Fibroblast of the aortic adventitia (primary cell): ENCODE results near the gene SERTAD2. TPM values are rescaled to one million over a fixed set of nuclear protein-coding genes. Genes with fewer than 3 reads are reported as not detected.

Experiments
- DNase-seq: peaks from one replicate; pipeline ENCODE4 v3.0.0-alpha.2; 2010; ENCODE audit warnings: low read depth
- H3K4me3 ChIP-seq: 2 replicates; pipeline ENCODE4 v1.5.1; 2011; ENCODE audit warnings: low read depth, mild to moderate bottlenecking, control low read depth, low read length, moderate library complexity
- total RNA-seq: library from RNA; depleted of rRNA; stranded (reverse); fragments of >200 nt; gene quantifications from 2 replicates; pipeline ENCODE4 v1.2.3, GENCODE V29; 2012; ENCODE audit warnings: low replicate concordance
- TF ChIP-seq, protein P1 (sequence below): IDR thresholded peaks from 2 replicates; pipeline ENCODE4 v1.5.1; 2011; ENCODE audit warnings: mild to moderate bottlenecking, low read length, control low read depth, inconsistent platforms; ENCODE audit not compliant: insufficient read depth

SERTAD2 gene
- total RNA-seq, 1 donor, result 34.4 TPM

DNA sequence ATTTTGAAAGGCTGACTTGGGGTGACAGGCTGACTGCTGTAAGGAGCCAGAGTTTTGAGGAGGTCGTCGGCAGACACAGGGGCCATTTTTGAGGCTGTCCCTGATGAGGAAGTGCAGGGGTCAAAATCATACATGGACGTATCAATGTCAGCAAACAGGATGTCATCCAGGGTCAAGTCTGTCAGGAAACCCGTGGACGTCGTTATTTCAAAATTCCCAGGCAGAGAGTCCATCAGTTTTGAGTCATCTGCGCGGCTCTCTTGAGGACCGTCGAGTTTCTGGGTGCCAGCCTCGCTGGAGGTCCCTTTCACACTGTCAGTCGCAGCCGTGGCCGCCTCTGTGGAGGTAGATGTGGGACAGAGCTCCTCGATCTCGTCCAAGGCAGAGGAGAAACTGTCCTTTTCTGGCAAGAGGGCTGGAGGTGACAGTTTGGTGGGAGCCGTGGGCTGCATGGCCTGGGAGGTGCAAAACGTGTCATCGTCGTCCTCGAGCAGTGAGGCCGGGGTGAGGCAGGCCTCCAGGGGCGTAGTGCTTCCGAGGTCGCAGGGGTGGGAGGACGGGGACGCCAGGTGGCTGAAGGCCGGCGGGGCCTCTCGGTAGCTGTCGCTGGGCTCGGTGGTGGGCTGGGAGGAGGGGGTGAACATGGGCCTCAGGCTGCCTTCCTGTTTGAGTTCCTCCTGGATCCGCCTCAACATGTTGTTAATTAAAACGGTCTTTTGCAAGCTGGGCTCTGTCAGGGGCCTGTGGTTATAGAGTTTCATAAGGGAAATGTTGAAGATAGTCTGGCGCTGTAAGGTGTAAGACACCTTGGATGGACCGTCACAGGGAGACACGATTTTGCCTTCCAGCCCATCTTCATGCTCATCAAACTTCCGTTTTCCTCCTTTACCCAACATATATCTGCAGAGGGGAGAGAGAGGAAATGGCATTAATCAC lies 17.5 kb downstream of the SERTAD2 start:
- TF ChIP-seq, protein P1, sequence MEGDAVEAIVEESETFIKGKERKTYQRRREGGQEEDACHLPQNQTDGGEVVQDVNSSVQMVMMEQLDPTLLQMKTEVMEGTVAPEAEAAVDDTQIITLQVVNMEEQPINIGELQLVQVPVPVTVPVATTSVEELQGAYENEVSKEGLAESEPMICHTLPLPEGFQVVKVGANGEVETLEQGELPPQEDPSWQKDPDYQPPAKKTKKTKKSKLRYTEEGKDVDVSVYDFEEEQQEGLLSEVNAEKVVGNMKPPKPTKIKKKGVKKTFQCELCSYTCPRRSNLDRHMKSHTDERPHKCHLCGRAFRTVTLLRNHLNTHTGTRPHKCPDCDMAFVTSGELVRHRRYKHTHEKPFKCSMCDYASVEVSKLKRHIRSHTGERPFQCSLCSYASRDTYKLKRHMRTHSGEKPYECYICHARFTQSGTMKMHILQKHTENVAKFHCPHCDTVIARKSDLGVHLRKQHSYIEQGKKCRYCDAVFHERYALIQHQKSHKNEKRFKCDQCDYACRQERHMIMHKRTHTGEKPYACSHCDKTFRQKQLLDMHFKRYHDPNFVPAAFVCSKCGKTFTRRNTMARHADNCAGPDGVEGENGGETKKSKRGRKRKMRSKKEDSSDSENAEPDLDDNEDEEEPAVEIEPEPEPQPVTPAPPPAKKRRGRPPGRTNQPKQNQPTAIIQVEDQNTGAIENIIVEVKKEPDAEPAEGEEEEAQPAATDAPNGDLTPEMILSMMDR, result no peak
- H3K4me3 ChIP-seq, result no peak overlapping the region
- no peak for DNase-seq

DNA sequence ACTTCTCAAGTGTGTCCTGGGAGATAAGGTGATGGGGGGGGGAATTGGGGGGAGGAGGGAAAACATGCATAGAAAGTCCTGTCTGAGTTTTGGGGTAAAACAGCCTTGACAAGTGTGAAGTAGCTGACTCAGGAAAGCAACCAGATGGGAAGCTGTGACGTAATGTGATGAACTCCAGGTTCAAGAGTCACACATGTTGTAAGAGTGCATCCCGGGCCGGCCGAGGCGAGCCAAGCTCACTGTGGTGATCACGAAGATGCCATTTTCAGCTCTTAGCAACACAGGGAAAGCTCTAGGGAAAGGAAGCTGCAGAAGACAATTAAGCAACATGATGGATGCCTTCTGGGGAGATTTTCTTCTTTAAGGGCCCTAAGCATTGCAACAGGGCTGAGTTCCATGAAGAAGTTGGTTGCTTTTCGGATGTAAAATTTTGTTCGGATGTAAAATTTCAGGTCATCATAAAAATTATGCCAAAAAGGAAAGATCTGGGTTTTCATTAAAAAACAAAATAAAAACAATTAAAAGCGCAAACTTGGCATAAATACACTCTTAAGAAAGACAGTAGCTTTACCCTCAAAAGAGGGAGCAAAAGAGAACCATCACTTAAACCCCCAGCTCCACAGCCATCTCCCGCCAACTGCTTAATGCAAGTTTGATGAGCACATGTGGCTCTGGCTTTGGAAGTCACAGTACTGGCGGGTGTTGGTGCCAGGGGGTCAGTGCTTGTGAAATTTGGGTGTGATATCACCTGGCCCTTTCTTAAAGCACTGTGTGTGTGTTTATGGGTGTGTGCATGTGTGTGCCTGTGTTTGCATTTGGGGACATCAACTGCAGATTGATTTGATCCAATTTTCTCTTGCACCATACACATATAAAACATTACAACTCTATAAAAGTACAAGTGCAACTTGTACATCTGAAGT lies 19.1 kb downstream of the SERTAD2 start:
- TF ChIP-seq, protein P1, result no peak
- DNase-seq, result no peak
- H3K4me3 ChIP-seq, result no peak overlapping the region

DNA sequence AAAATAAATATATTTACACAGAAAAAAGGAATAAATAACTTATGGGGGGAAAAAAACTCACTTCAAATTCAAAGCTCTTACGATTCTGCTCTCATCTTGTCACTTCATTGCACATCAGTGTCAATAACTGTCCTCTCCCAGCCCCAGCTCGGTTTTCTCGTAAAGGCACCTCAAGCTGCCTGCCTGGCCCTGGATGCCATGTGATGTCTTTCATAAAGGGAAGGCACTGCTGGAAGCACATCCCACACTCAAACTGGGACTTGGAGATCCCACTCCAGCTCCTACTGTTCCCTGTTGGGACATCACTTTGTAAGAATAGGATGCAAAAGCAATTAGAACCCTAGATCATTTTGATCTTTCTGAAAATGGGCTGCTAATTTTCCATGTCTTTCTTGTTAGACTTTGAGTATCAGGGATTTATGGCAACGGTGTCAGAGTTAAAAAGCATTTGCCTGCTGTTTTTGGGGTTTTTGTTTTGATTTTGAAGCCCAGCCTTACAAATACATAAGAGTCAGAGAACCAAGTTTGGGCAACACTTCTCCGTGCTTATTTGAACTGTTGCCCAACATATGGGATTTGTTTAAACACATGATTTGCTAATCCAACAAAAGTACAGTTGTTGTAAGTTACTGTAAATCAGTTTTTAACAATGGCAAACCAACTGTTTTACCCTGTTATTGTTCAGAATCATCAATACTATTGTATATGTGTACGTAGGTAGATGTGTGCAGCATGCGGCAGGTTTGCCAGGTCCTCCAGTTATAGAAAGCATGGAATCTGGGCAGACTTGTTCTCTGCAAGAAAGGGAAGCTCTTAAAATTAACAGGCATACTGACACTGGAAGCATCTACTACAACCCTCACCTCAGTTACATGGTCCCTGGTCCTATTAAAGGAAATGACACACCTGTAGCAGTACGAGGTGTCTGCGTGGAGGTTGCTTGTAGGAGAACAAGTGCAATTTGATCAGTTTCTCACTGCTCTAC lies 20.6 kb downstream of the SERTAD2 start:
- H3K4me3 ChIP-seq, result no peak overlapping the region
- peak; percentile 78 for DNase-seq
- TF ChIP-seq, protein P1, result no peak

DNA sequence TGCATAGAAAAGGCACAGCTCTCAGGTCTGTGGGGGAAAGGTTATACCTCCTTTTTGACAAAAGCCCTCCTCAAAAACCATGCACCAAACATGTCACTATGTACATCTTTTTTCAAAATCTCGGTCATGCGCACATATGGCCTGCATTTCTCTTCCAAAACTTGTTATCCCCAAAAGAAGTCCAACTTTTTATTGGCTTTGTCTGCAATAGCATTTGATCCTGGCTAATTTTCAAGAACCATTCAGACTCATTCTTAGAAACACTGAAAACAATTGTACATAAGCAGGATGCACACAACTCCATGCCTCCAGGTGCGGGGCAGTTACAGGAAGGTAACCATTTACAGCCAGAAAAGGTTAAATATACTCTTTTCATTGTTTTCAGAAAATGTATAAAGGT lies 21.9 kb downstream of the SERTAD2 start:
- no peak for DNase-seq

DNA sequence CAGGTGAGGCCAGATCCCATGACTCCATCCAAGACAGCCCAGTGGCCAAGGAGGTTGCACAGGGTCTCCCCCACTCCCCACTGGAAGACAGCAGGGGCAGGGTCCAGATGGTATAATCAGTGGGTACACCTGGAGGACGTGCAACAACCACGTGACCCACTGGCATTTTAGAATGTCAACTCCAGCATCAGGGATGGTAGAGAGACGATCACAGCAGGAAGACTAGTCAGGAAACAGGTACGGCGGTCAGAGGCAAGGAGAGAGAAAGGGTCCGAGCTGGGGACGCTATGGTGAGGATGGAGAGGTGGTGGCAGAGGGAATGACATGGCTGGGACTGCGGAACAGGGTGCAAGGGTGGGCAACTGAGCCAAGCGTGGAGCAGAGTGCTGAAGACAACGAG lies 23.0 kb downstream of the SERTAD2 start:
- DNase-seq, result no peak
- TF ChIP-seq, protein P1, result no peak
- H3K4me3 ChIP-seq, result no peak overlapping the region

More for the DNA sequence above, 21.9 kb downstream of the SERTAD2 start:
- no peak overlapping the region for H3K4me3 ChIP-seq
- TF ChIP-seq, protein P1, result no peak

DNA sequence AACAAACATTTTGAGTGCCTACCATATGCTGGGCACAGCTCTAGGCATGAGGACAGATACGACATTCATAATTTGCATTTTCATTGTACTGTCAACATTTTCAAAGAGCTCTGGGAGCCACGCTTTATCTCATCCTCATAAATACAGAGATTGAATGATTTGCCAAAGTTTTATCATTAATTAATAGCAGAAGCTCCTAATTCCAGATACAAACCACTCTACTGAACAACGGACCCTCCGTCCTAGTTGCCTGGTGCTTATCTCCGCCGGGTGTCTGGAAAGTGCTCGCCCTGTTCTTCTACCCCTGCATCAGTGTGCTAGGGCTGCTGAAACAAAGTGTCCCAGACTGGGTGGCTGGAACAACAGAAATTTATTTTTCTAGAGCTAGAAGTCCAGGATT lies 23.8 kb downstream of the SERTAD2 start:
- TF ChIP-seq, protein P1, result no peak
- DNase-seq, result no peak
- no peak overlapping the region for H3K4me3 ChIP-seq
